NOMO-1 treated with DMSO at 0.1 percent for 48 hours (cell line): ENCODE data around the gene RBBP4.
"Not testable (repeated sequence)": the region's sequence is repeated elsewhere in the genome, so short reads cannot be mapped to it uniquely, and the experiment has no call there.

ENCODE experiments used
- DNase-seq: peaks from one replicate; lab custom pipeline; 2025; ENCODE audit not compliant: unreplicated experiment; lab: John Stamatoyannopoulos, UW

Gene RBBP4

GRCh38 chr1:32639489-32640075 is 11.4 kb upstream of the RBBP4 start:
- no peak for DNase-seq

GRCh38 chr1:32642292-32642827 is 8.6 kb upstream of the RBBP4 start:
- DNase-seq = not testable (repeated sequence)

- no peak for DNase-seq
These were observed 6.6 kb upstream of the RBBP4 start for GRCh38 chr1:32644426-32644825.

- no peak for DNase-seq
These were observed 3.5 kb upstream of the RBBP4 start for GRCh38 chr1:32647308-32648134.

GRCh38 chr1:32650248-32650751 is 708 bp upstream of the RBBP4 start, which contains the start of gene ZBTB8OS:
TSS of gene ZBTB8OS (minus strand) at chr1:32650550. CDS start at chr1:32650529, 21 bp downstream.
- peak; percentile 99 for DNase-seq

GRCh38 chr1:32651461-32652073 is 559 bp downstream of the RBBP4 start:
- DNase-seq = no peak

- DNase-seq = no peak
These were observed 1.4 kb downstream of the RBBP4 start for GRCh38 chr1:32652244-32652962.

- no peak for DNase-seq
These were observed 8.6 kb downstream of the RBBP4 start for GRCh38 chr1:32659581-32659980.

GRCh38 chr1:32665915-32666314 is 14.9 kb downstream of the RBBP4 start:
- DNase-seq = no peak

- DNase-seq = no peak
These were observed 16.0 kb downstream of the RBBP4 start for GRCh38 chr1:32666901-32667566.

- DNase-seq = not testable (repeated sequence)
These were observed 17.7 kb downstream of the RBBP4 start for GRCh38 chr1:32668716-32669115.

GRCh38 chr1:32676945-32677344 is 25.9 kb downstream of the RBBP4 start:
- DNase-seq = no peak

GRCh38 chr1:32679993-32680392 is 29.0 kb downstream of the RBBP4 start:
- not testable (repeated sequence) for DNase-seq

GRCh38 chr1:32680642-32681041 is 29.6 kb downstream of the RBBP4 start:
- DNase-seq = no peak

- no peak for DNase-seq
These were observed 30.5 kb downstream of the RBBP4 start for GRCh38 chr1:32681509-32681908.

- DNase-seq = no peak
These were observed 31.0 kb downstream of the RBBP4 start for GRCh38 chr1:32681999-32682398.

GRCh38 chr1:32683397-32683796 is 32.4 kb downstream of the RBBP4 start:
- no peak for DNase-seq

- DNase-seq = no peak
These were observed 33.3 kb downstream of the RBBP4 start for GRCh38 chr1:32684167-32684811.

GRCh38 chr1:32685498-32685897 is 34.5 kb downstream of the RBBP4 start:
- no peak for DNase-seq

GRCh38 chr1:32686387-32686786 is 35.4 kb downstream of the RBBP4 start:
- DNase-seq = no peak
